A549 (cell line): Measurements from ENCODE around the gene TNS3. TPM values are rescaled to one million over a fixed set of nuclear protein-coding genes. Genes with fewer than 3 reads are reported as not detected.

Experiments
- ATAC-seq, 2 experiments: fragments of 200-7000 bp in 1 of 2; fragments of >200 bp in 1 of 2; cut with Nextera tagmentation in 1 of 2; cut with Tn5 transposase in 1 of 2; 3 replicates each; pipeline versions ENCODE4 v1.8.0 to v1.9.1; 2018 to 2020; ENCODE audit warnings: mild to moderate bottlenecking in 1 of 2, moderate library complexity in 1 of 2
- CTCF ChIA-PET: fragments of 300-600 bp; sonication (Branson Sonifier 250); formaldehyde crosslinking; extraction: SDS; loops from one replicate; lab custom pipeline; 2021; ENCODE audit warnings: antibody characterized with exemption, inconsistent platforms; lab: Yijun Ruan, JAX
- POLR2A ChIA-PET: fragments of 350-600 bp; formaldehyde crosslinking; extraction: SDS; loops from one replicate; lab custom pipeline; 2021; ENCODE audit warnings: antibody characterized with exemption, inconsistent platforms; lab: Yijun Ruan, JAX
- DNase-seq, 2 experiments: peaks; one replicate each; pipeline versions ENCODE4 v3.0.0 to v3.0.0-alpha.2; 2011 to 2016; ENCODE audit warnings: low read depth in 1 of 2, low spot score in 1 of 2
- FAIRE-seq: peaks from 2 replicates; lab custom pipeline; 2011; peaks lifted over from hg19 to GRCh38; lab: Jason Lieb, UNC
- H3K27ac ChIP-seq, 2 experiments: fragments of >200 bp; sonication (Bioruptor Twin); formaldehyde crosslinking; 3 replicates each; pipeline ENCODE4 v1.5.1; 2016 to 2017
- H3K4me1 ChIP-seq: fragments of >200 bp; sonication (Bioruptor Twin); formaldehyde crosslinking; 3 replicates; pipeline ENCODE4 v1.6.1; 2016
- H3K4me2 ChIP-seq: fragments of >200 bp; sonication (Bioruptor Twin); formaldehyde crosslinking; 3 replicates; pipeline ENCODE4 v1.6.1; 2016
- H3K4me3 ChIP-seq: fragments of >200 bp; sonication (Bioruptor Twin); formaldehyde crosslinking; 3 replicates; pipeline ENCODE4 v1.5.1; 2016
- H3K9me3 ChIP-seq: fragments of >200 bp; sonication (Bioruptor Twin); formaldehyde crosslinking; 3 replicates; pipeline ENCODE4 v1.6.1; 2016
- ATOH8 ChIP-seq: fragments of 250-450 bp; sonication (Bioruptor Pico); IDR thresholded peaks from 2 replicates; pipeline ENCODE4 v1.5.0; 2020; ENCODE audit warnings: low read depth, mild to moderate bottlenecking, moderate library complexity
- BCL3 ChIP-seq: fragments of >200 bp; sonication (Bioruptor Twin); formaldehyde crosslinking; IDR thresholded peaks from 3 replicates; pipeline ENCODE4 v1.6.1; 2016
- CTCF ChIP-seq: fragments of >200 bp; sonication (Bioruptor Twin); formaldehyde crosslinking; IDR thresholded peaks from 3 replicates; pipeline ENCODE4 v1.5.1; 2016
- E2F6 ChIP-seq: IDR thresholded peaks from 2 replicates; pipeline ENCODE4 v1.6.1; 2012; ENCODE audit warnings: low read depth, borderline replicate concordance
- EHF ChIP-seq: fragments of 250-450 bp; sonication (Bioruptor Pico); IDR thresholded peaks from 2 replicates; pipeline ENCODE4 v1.5.0; 2020; ENCODE audit warnings: mild to moderate bottlenecking
- ESRRA ChIP-seq: fragments of 150-350 bp; IDR thresholded peaks from 2 replicates; pipeline ENCODE4 v1.6.1; 2014; ENCODE audit warnings: mild to moderate bottlenecking, low read length, borderline replicate concordance
- FOSL2 ChIP-seq, 2 experiments: fragments of 450-650 bp in 1 of 2; fragments of >200 bp in 1 of 2; sonication (Bioruptor Twin) in 1 of 2; formaldehyde crosslinking; IDR thresholded peaks; 2 replicates each; pipeline versions ENCODE4 v1.5.0 to v1.6.1; 2016 to 2020; ENCODE audit warnings: mild to moderate bottlenecking in 1 of 2, moderate library complexity in 1 of 2
- FOXS1 ChIP-seq: fragments of 250-450 bp; sonication (Bioruptor Pico); IDR thresholded peaks from 2 replicates; pipeline ENCODE4 v1.5.0; 2020; ENCODE audit warnings: mild to moderate bottlenecking, moderate library complexity
- GATA3 ChIP-seq: IDR thresholded peaks from 2 replicates; pipeline ENCODE4 v1.6.1; 2012; ENCODE audit warnings: borderline replicate concordance
- HDAC2 ChIP-seq: fragments of 200-600 bp; sonication (generic); IDR thresholded peaks from 2 replicates; pipeline ENCODE4 v1.6.1; 2016
- HES2 ChIP-seq: fragments of >200 bp; sonication (Bioruptor Twin); formaldehyde crosslinking; IDR thresholded peaks from 2 replicates; pipeline ENCODE4 v1.6.1; 2016
- HOXB13 ChIP-seq: fragments of 250-450 bp; sonication (Bioruptor Pico); IDR thresholded peaks from 2 replicates; pipeline ENCODE4 v1.5.0; 2020; ENCODE audit warnings: low read depth, mild to moderate bottlenecking, moderate library complexity
- HOXB5 ChIP-seq: fragments of 250-450 bp; sonication (Bioruptor Pico); IDR thresholded peaks from 2 replicates; pipeline ENCODE4 v1.5.0; 2020; ENCODE audit warnings: mild to moderate bottlenecking, moderate library complexity
- JUN ChIP-seq, 2 experiments: fragments of >200 bp; sonication (Bioruptor Twin); formaldehyde crosslinking; IDR thresholded peaks; 2 replicates in 1 of 2; 3 replicates in 1 of 2; pipeline ENCODE4 v1.6.1; 2016 to 2017
- KDM1A ChIP-seq: fragments of 200-600 bp; sonication (generic); IDR thresholded peaks from 2 replicates; pipeline ENCODE4 v1.6.1; 2016; ENCODE audit warnings: low read depth, mild to moderate bottlenecking
- MYC ChIP-seq: IDR thresholded peaks from 2 replicates; pipeline ENCODE4 v1.6.1; 2012; ENCODE audit warnings: mild to moderate bottlenecking, inconsistent platforms, low read length, improper control_type of control experiment, borderline replicate concordance
- PHF8 ChIP-seq: fragments of 200-600 bp; sonication (generic); IDR thresholded peaks from 2 replicates; pipeline ENCODE4 v1.6.1; 2016; ENCODE audit warnings: low read depth, mild to moderate bottlenecking, antibody characterized with exemption, moderate library complexity, borderline replicate concordance
- POLR2AphosphoS2 ChIP-seq: conservative IDR thresholded peaks from 2 replicates; pipeline ENCODE4 v1.6.1; 2012; ENCODE audit warnings: low read length, improper control_type of control experiment, inconsistent platforms
- RAD21 ChIP-seq, 2 experiments: fragments of >200 bp in 1 of 2; sonication (Bioruptor Twin) in 1 of 2; formaldehyde crosslinking in 1 of 2; IDR thresholded peaks in 1 of 2; conservative IDR thresholded peaks in 1 of 2; 2 replicates in 1 of 2; 3 replicates in 1 of 2; pipeline ENCODE4 v1.6.1; 2012 to 2018; ENCODE audit warnings: inconsistent platforms in 1 of 2
- RARB ChIP-seq: fragments of 250-450 bp; sonication (Bioruptor Pico); IDR thresholded peaks from 2 replicates; pipeline ENCODE4 v1.8.0; 2021; ENCODE audit warnings: mild to moderate bottlenecking, moderate library complexity
- RCOR1 ChIP-seq: fragments of 150-350 bp; IDR thresholded peaks from 2 replicates; pipeline ENCODE4 v1.6.1; 2014; ENCODE audit warnings: antibody characterized with exemption, low read length, low read depth
- RFX5 ChIP-seq: fragments of 450-650 bp; IDR thresholded peaks from 2 replicates; pipeline ENCODE4 v1.7.1; 2014; ENCODE audit warnings: antibody characterized with exemption, mild to moderate bottlenecking, moderate library complexity
- SMC3 ChIP-seq: fragments of >200 bp; sonication (Bioruptor Twin); formaldehyde crosslinking; IDR thresholded peaks from 3 replicates; pipeline ENCODE4 v1.6.1; 2018; ENCODE audit warnings: inconsistent platforms
- SREBF2 ChIP-seq: fragments of 450-650 bp; IDR thresholded peaks from 2 replicates; pipeline ENCODE4 v1.6.1; 2014; ENCODE audit warnings: mild to moderate bottlenecking, moderate library complexity
- TP53 ChIP-seq: fragments of 250-450 bp; sonication (Bioruptor Pico); IDR thresholded peaks from 2 replicates; pipeline ENCODE4 v1.5.0; 2021; ENCODE audit warnings: mild to moderate bottlenecking, moderate library complexity
- ZSCAN20 ChIP-seq: fragments of 250-450 bp; sonication (Bioruptor Pico); IDR thresholded peaks from 2 replicates; pipeline ENCODE4 v1.8.0; 2022; ENCODE audit warnings: mild to moderate bottlenecking, moderate library complexity
- WGBS: methylation state at CpG from one replicate; pipeline ENCODE4 v1.1.6; 2017; ENCODE audit errors: missing lambda C conversion rate; 5-methylcytosine and 5-hydroxymethylcytosine counted together
- polyA plus RNA-seq, 4 experiments: library from polyadenylated mRNA; depleted of rRNA in 3 of 4; stranded (reverse); fragments of >200 nt; fragmentation: RNase III in 1 of 4; extraction: RNeasy Plus Mini Kit Qiagen cat#74134 plus additional on column Dnase treatment in 1 of 4; gene quantifications; 2 replicates in 3 of 4; 3 replicates in 1 of 4; pipeline ENCODE4 v1.2.3, GENCODE V29; 2011 to 2017

TNS3 gene
- polyA plus RNA-seq, 2 of the 4 experiments (the other 2 are of a cell fraction), result 107 to 134 TPM

- TF ChIP-seq RARB (CRISPR knock-in tag), result peak; percentile 82
- peak; percentile 86 for TF ChIP-seq EHF
- TF ChIP-seq E2F6, result no peak
- TF ChIP-seq MYC, result no peak
- TF ChIP-seq JUN (IDR thresholded peaks at IDR 0.05), result peak in 1 of 2 experiments; percentile 34; a peak in 4 of 5 replicates
- TF ChIP-seq HOXB13, result peak; percentile 90
- peak; percentile 67; the same call in 1 of the 2 replicates for TF ChIP-seq TP53
- TF ChIP-seq ESRRA, result no peak
- TF ChIP-seq RFX5, result no peak
- no peak for TF ChIP-seq POLR2AphosphoS2
- TF ChIP-seq HES2, result no peak
- TF ChIP-seq HOXB5 (CRISPR knock-in tag), result peak; percentile 71; the same call in 1 of the 2 replicates
- peak; percentile 51; the same call in 1 of the 2 replicates for TF ChIP-seq FOXS1 (CRISPR knock-in tag)
- TF ChIP-seq PHF8, result no peak
- TF ChIP-seq FOSL2 (IDR thresholded peaks at IDR 0.05), result no peak
- no peak for TF ChIP-seq FOSL2 (CRISPR knock-in tag; IDR thresholded peaks at IDR 0.05)
- TF ChIP-seq RCOR1, result no peak
- TF ChIP-seq HDAC2, result peak; percentile 80; the same call in 1 of the 2 replicates
- TF ChIP-seq RAD21 (conservative IDR thresholded peaks at IDR 0.05 in 1 of 2, IDR thresholded peaks at IDR 0.05 in 1 of 2), result peak; percentile 4 to 35; a peak in 2 of 5 replicates
- no peak for TF ChIP-seq SREBF2
- no peak for TF ChIP-seq CTCF
- TF ChIP-seq, all 56 proteins: peak for 20
Observed at GRCh38 chr7:47580175-47580706, 1.7 kb downstream of the TNS3 start (continued).

- ChIA-PET POLR2A (interaction anchor here (0.6 to 7.4 kb wide), 7 partner anchors 12 to 184 kb away, joined by 3 to 62 read pairs (median 10); no protein-coding TSS in a partner anchor), CTCF (interaction anchor here (0.5 to 3.4 kb wide), 8 partner anchors 9 to 313 kb away, joined by 3 to 10 read pairs (median 4); no protein-coding TSS in a partner anchor)
- H3K9me3 ChIP-seq, result no peaks in the 10 kb centered on the region
- 11% methylated on average over 1 of the region's 3 CpGs for WGBS
- TF ChIP-seq ATOH8 (no peak), KDM1A (peak; percentile 71; the same call in 1 of the 2 replicates), HOXB13 (peak; percentile 69; the same call in 1 of the 2 replicates), HDAC2 (peak; percentile 48; the same call in 1 of the 2 replicates), BCL3 (0 out of 3 replicates have a peak, but pooled peaks have one; percentile 12), SMC3 (no peak), GATA3 (peak; percentile 1; the same call in 1 of the 2 replicates), E2F6 (peak; percentile 33; the same call in 1 of the 2 replicates), ZSCAN20 (CRISPR knock-in tag) (0 out of 2 replicates have a peak, but pooled peaks have one; percentile 44)
- H3K4me2 ChIP-seq, result peak overlapping the region; percentile 86
- peak overlapping the region; percentile 99 to 100 for H3K27ac ChIP-seq
- peak; percentile 80 for FAIRE-seq
- peak in 1 of 2 experiments; percentile 58 for DNase-seq
- no peak for ATAC-seq
- peaks cover 78% of the 10 kb centered on the region for H3K4me1 ChIP-seq
- peak overlapping the region; percentile 83 for H3K4me3 ChIP-seq
Observed at GRCh38 chr7:47579458-47579857, 2.5 kb downstream of the TNS3 start.
